Measurements from ENCODE around the gene TRUB2.
"Not testable (repeated sequence)": the region's sequence is repeated elsewhere in the genome, so short reads cannot be mapped to it uniquely, and the experiment has no call there.

The TRUB2 gene

GRCh38 chr9:128297221-128297773 is 24.9 kb downstream of the TRUB2 start:
- DNase-seq = no peak

- no peak for DNase-seq
These were observed 25.7 kb downstream of the TRUB2 start for GRCh38 chr9:128296340-128297220.

GRCh38 chr9:128294142-128294541 is 28.1 kb downstream of the TRUB2 start:
- no peak for DNase-seq

GRCh38 chr9:128293091-128293490 is 29.2 kb downstream of the TRUB2 start:
- DNase-seq = no peak

GRCh38 chr9:128292009-128292408 is 30.2 kb downstream of the TRUB2 start:
- no peak for DNase-seq

GRCh38 chr9:128288273-128289004 is 33.8 kb downstream of the TRUB2 start:
- no peak for DNase-seq

GRCh38 chr9:128286440-128286839 is 35.8 kb downstream of the TRUB2 start:
- no peak for DNase-seq

GRCh38 chr9:128285033-128285784 is 37.0 kb downstream of the TRUB2 start:
- DNase-seq = no peak

- DNase-seq = no peak
These were observed 39.7 kb downstream of the TRUB2 start for GRCh38 chr9:128282500-128282899.

GRCh38 chr9:128280084-128280622 is 42.1 kb downstream of the TRUB2 start:
- DNase-seq = no peak

- not testable (repeated sequence) for DNase-seq
These were observed 42.9 kb downstream of the TRUB2 start for GRCh38 chr9:128279088-128280073.

- no peak for DNase-seq
These were observed 45.5 kb downstream of the TRUB2 start for GRCh38 chr9:128276574-128277270.

- DNase-seq = peak; percentile 99
These were observed 46.2 kb downstream of the TRUB2 start, which contains the start of gene SWI5 for GRCh38 chr9:128276008-128276573. Gene SWI5 (plus strand): TSS chr9:128276276.

- DNase-seq = no peak
These were observed 46.8 kb downstream of the TRUB2 start, which contains the start of gene GOLGA2 for GRCh38 chr9:128275198-128276007. Gene GOLGA2 (minus strand): TSS chr9:128276007. CDS start chr9:128275976, 31 bp downstream.

- DNase-seq = no peak
These were observed 48.0 kb downstream of the TRUB2 start for GRCh38 chr9:128274245-128274644.

- DNase-seq = no peak
These were observed 50.7 kb downstream of the TRUB2 start for GRCh38 chr9:128271512-128271911.

- no peak for DNase-seq
These were observed 51.1 kb downstream of the TRUB2 start for GRCh38 chr9:128271112-128271511.

- no peak for DNase-seq
These were observed 55.2 kb downstream of the TRUB2 start for GRCh38 chr9:128266868-128267590.
